ENCODE measurements around the gene ACTL9. TPM values are rescaled to one million over a fixed set of nuclear protein-coding genes. Genes with fewer than 3 reads are reported as not detected.

The ACTL9 gene
- total RNA-seq, 4 donors from 2014 or later = not detected

DNA sequence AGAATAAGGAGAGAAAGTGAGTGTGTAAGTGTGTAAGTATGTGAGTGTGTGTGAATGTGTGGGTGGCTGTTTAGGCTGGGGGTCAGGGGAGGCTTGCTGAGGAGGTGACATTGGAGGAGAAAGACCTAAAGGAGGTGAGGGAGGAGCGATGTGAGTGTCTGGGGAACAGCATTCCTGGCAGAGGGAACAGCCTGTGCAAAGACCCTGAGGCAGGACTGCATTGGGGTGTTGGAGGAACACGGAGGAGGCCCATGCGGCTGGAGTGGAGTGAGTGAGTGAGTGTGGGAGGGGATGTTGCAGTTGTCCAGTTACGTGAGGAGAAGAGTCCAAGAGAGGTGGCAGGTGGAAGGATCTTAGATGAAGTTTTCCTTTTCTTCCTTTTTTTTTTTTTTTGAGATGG lies 36.3 kb downstream of the ACTL9 start:
- WGBS, 2 donors = 74 to 85% methylated on average over 4 of the region's 4 CpGs
- intact Hi-C loops (cut with DNase I; ENCODE audit: low total_unique reads) = no loop called here
- DNase-seq (ENCODE audit: low spot score in 2 of 2) = no peak
- TF ChIP-seq POLR2A (IDR thresholded peaks at IDR 0.05) = no peak
- TF ChIP-seq, protein P1, sequence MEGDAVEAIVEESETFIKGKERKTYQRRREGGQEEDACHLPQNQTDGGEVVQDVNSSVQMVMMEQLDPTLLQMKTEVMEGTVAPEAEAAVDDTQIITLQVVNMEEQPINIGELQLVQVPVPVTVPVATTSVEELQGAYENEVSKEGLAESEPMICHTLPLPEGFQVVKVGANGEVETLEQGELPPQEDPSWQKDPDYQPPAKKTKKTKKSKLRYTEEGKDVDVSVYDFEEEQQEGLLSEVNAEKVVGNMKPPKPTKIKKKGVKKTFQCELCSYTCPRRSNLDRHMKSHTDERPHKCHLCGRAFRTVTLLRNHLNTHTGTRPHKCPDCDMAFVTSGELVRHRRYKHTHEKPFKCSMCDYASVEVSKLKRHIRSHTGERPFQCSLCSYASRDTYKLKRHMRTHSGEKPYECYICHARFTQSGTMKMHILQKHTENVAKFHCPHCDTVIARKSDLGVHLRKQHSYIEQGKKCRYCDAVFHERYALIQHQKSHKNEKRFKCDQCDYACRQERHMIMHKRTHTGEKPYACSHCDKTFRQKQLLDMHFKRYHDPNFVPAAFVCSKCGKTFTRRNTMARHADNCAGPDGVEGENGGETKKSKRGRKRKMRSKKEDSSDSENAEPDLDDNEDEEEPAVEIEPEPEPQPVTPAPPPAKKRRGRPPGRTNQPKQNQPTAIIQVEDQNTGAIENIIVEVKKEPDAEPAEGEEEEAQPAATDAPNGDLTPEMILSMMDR (IDR thresholded peaks at IDR 0.05) = no peak
- no peak overlapping the region for H3K4me3 ChIP-seq (ENCODE audit: low read depth, poor library complexity, severe bottlenecking)

DNA sequence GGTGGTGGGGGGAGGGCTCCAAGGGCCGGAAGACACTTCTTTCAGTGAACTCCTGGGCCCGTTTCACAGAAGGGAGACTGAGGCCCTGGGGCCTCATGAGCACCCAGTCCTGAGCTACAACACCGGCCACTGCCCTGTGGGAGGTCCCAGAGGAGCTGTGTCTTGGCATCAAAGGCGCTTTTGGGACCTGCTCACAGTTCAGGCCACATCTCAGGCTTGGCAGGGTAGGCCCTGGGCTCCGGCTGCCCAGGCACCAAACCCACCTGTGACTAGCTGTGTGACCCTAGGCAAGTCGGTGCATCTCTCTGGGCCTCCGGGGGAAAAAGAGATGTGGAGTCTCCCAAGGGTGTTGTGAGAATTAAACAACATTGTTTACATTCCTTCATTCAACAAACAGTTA lies 38.7 kb downstream of the ACTL9 start:
- intact Hi-C loops (cut with DNase I; ENCODE audit: low total_unique reads) = loop anchor here (10.0 kb wide), 1 partner anchor 425 kb away; the partner anchor contains the start of gene OR1M1
- WGBS, 2 donors = 70 to 88% methylated on average over 7 of the region's 7 CpGs
- no peak for DNase-seq (ENCODE audit: low spot score in 2 of 2)
- no peak overlapping the region for H3K4me3 ChIP-seq (ENCODE audit: low read depth, poor library complexity, severe bottlenecking)
- TF ChIP-seq, protein P1 (IDR thresholded peaks at IDR 0.05) = no peak
- TF ChIP-seq POLR2A (IDR thresholded peaks at IDR 0.05) = no peak

DNA sequence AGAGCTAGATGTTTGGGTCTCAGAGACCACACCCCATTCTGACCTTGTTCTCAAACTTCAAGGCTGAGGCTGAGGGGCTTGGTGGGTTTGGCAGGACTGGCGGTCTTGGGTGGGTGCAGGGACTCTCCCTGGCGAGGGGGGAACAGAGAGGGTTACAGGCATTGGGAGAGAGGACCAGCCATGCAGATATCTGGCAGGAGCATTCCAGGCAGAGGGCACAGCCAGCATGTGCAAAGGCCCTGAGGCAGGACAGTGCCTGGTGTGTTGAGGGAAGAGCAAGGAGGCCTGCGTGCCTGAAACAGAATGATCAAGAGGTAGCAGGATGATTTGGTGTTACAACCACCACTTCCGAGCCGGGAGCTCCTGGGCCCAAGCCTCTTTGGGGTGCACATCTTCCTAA lies 40.7 kb downstream of the ACTL9 start:
- DNase-seq (ENCODE audit: low spot score in 2 of 2) = no peak
- intact Hi-C loops (cut with DNase I; ENCODE audit: low total_unique reads) = loop anchor here (10.0 kb wide), 1 partner anchor 427 kb away; the partner anchor contains the start of gene OR1M1
- no peak overlapping the region for H3K4me3 ChIP-seq (ENCODE audit: low read depth, poor library complexity, severe bottlenecking)
- TF ChIP-seq POLR2A (IDR thresholded peaks at IDR 0.05) = no peak
- TF ChIP-seq, protein P1 (IDR thresholded peaks at IDR 0.05) = no peak
- WGBS, 2 donors = 80 to 83% methylated on average over 5 of the region's 5 CpGs

DNA sequence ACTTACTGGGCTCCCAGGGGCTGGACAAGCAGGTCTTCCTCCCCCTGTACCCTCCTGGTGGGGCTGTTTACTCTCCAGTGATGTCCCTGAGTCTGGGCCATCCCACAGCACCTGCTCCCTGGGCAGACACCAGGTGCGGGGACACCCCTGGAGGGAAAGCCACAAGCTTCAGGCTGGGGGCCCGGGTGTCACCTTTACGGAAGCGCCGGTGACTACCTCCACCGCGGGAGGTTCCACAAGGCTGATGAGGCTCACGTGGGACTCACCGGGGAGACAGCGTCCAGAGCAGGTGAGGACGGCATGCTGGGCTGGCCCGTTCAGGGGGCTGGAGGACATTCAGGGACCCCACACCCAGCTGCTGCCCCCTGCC lies 43.3 kb downstream of the ACTL9 start:
- no peak overlapping the region for H3K4me3 ChIP-seq (ENCODE audit: low read depth, poor library complexity, severe bottlenecking)
- TF ChIP-seq, protein P1 (IDR thresholded peaks at IDR 0.05) = no peak
- no peak for TF ChIP-seq POLR2A (IDR thresholded peaks at IDR 0.05)
- intact Hi-C loops (cut with DNase I; ENCODE audit: low total_unique reads) = loop anchor here (10.0 kb wide), 1 partner anchor 429 kb away; the partner anchor contains the start of gene OR1M1
- no peak for DNase-seq (ENCODE audit: low spot score in 2 of 2)
- 80 to 85% methylated on average over 12 of the region's 12 CpGs for WGBS, 2 donors

DNA sequence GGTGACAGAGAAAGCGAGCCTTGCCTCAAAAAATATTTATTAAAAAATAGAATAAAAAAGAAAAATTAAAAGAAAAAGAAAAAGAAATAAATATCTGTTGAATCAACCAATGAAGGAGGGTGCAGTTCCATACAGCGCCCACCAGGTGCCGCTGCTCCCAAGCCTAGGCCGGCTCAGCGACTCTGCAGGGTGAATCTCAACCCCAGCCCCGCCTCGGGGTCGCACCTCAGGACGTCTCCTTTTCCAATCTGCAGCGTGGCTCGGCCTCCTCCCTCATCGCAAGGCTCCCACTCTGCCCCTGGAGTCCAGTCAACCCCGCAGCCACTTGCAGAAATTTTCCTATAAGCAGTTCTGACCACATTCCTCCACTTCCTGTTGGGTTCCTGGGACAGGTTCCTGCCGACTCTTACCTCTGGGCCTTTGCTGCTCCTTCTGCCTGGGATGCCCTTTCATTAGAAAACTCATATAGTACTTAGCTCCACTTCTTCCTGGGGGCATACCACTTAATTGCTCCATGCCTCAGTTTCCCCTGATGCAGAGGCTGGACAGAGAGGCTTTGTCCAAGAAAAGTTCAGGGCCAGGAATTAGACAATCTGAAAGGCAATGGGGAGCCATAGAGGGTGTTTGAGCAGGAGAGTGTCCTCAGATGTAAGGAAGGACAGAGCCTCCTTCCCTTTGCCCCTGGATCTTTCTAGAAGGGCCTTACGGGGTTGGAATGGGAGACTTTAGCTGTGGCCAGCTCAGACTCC lies 43.8 kb downstream of the ACTL9 start:
- intact Hi-C loops (cut with DNase I; ENCODE audit: low total_unique reads) = loop anchor here (10.0 kb wide), 1 partner anchor 430 kb away; the partner anchor contains the start of gene OR1M1
- DNase-seq (ENCODE audit: low spot score in 2 of 2) = no peak
- WGBS, 2 donors = 4 to 6% methylated on average over 15 of the region's 15 CpGs
- no peak overlapping the region for H3K4me3 ChIP-seq (ENCODE audit: low read depth, poor library complexity, severe bottlenecking)
- no peak for TF ChIP-seq POLR2A (IDR thresholded peaks at IDR 0.05)
- TF ChIP-seq, protein P1 (IDR thresholded peaks at IDR 0.05) = peak in 1 of 3 donors; percentile 97
